ENCODE measurements around the gene ST6GALNAC3.

ST6GALNAC3 gene

DNA sequence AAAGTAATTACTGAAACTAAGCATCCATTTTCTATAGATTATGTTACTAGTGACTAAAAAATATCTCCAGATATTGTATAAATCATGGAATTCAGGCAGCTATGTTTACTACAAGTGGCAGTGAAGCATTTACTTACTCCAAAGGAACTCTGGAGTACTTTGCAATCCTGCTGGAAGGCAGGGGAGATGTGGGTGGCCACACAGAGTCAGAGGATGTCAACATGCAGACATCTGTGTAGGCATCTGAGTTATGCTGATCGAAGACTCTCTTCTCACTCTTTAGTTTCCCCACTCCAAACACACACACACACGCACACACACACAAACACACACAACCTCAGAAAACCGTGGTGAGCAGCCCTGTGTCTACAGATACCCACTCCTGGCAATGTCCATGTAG lies 112.9 kb downstream of the ST6GALNAC3 start:
- no peak overlapping the region for H3K4me3 ChIP-seq (ENCODE audit: low read depth, low read length)
- no peak for DNase-seq (ENCODE audit: low read depth, low spot score)
- TF ChIP-seq, protein P1, sequence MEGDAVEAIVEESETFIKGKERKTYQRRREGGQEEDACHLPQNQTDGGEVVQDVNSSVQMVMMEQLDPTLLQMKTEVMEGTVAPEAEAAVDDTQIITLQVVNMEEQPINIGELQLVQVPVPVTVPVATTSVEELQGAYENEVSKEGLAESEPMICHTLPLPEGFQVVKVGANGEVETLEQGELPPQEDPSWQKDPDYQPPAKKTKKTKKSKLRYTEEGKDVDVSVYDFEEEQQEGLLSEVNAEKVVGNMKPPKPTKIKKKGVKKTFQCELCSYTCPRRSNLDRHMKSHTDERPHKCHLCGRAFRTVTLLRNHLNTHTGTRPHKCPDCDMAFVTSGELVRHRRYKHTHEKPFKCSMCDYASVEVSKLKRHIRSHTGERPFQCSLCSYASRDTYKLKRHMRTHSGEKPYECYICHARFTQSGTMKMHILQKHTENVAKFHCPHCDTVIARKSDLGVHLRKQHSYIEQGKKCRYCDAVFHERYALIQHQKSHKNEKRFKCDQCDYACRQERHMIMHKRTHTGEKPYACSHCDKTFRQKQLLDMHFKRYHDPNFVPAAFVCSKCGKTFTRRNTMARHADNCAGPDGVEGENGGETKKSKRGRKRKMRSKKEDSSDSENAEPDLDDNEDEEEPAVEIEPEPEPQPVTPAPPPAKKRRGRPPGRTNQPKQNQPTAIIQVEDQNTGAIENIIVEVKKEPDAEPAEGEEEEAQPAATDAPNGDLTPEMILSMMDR (IDR thresholded peaks at IDR 0.05; ENCODE audit: insufficient read depth, low read length, missing control alignments) = no peak
- ChIA-PET POLR2A (no interaction called here), CTCF (no interaction called here)

DNA sequence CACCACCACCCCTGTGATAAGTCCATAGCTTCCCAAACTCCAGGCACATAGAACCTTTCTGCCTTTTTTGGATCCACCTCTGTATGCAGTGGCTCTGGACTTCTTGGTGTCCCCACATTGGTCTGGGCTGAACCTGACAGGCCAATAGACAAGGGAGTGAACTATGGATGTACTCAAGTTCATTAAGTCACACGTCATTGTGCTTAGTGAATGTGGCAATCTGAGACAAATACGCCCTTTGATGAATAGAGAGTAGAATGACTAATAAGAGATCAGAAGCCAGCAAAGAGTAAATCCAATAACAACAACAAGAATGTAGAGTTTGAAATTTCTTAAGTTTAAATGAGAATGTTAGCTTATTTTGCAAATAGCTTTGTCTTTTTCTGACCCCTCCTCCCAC lies 114.8 kb downstream of the ST6GALNAC3 start:
- CTCF ChIA-PET = no interaction called here
- TF ChIP-seq, protein P1 (IDR thresholded peaks at IDR 0.05; ENCODE audit: insufficient read depth, low read length, missing control alignments) = no peak
- DNase-seq (ENCODE audit: low read depth, low spot score) = no peak
- H3K4me3 ChIP-seq (ENCODE audit: low read depth, low read length) = no peak overlapping the region
- POLR2A ChIA-PET = no interaction called here

DNA sequence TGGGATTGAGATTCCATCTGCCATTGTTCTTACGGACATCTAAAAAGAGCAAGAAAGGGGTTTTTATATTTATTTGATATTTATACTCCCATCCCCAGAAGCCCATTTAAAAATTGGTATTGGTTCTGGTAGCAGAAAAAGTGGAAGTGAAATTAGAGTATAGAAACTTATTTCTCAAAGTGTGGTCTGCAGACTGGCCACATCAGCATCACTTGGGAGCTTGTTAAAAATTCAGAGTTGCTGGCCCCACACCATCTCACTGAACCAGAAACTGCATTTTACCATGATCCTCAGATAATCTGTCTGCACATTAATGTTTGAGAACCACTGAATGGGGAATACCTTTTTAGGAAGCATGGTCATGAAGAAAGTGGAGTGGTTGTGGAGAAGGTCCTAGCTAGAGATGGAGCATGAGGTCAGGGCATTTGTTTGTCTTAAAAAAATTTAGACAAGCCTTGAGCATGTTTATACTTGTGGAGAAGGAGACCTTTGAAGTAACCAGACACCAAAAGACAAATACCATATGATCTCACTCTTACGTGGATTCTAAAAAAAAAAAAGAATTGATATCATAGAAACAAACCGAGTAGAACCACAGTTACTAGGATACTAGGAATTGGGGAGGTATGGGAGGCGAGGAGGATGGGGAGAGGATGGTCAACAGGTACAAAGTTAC lies 116.3 kb downstream of the ST6GALNAC3 start:
- DNase-seq (ENCODE audit: low read depth, low spot score) = no peak
- H3K4me3 ChIP-seq (ENCODE audit: low read depth, low read length) = no peak overlapping the region
- CTCF ChIA-PET = no interaction called here
- POLR2A ChIA-PET = no interaction called here
- TF ChIP-seq, protein P1 (IDR thresholded peaks at IDR 0.05; ENCODE audit: insufficient read depth, low read length, missing control alignments) = no peak

DNA sequence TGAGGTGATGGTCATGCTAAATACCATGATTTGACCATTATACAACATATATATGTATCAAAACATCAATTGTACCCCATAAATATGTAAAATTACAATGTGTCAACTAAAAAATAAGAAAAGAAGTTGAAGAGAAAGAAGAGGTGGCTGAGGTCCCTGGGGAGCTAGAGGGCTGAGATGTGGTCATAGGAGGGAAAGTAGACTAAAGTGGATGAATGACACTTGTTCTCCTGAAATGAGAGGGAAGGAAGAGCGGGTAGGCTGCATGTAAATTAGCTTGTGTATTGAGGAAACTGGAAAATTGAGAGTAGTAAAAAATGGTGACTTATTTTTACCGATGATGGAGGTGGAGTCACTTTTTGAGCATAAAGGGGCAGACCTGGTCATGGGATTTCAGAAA lies 117.0 kb downstream of the ST6GALNAC3 start:
- H3K4me3 ChIP-seq (ENCODE audit: low read depth, low read length) = no peak overlapping the region
- CTCF ChIA-PET = interaction anchor here (1.6 kb wide), 1 partner anchor 39 kb away, joined by 3 read pairs; no protein-coding TSS in a partner anchor
- POLR2A ChIA-PET = no interaction called here
- no peak for DNase-seq (ENCODE audit: low read depth, low spot score)
- TF ChIP-seq, protein P1 (IDR thresholded peaks at IDR 0.05; ENCODE audit: insufficient read depth, low read length, missing control alignments) = no peak

DNA sequence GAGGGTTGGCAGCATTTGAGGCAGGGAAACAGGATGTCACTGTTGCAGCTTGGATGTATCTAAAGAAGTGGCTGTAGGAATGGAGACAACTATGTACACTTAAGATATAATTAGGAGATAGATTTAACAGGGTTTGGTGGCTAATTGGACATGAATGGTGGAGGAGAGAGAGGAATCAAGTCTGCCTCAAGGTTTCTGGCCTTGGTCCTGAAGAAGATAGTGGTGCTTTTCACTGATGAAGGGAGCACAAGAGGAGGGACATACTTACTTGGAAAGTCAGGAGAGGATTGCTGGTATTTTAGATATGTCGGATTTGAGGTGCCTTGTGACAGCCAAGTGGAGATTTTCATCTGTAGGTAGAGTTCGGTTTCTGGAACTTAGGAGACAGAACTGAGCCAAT lies 123.9 kb downstream of the ST6GALNAC3 start:
- POLR2A ChIA-PET = no interaction called here
- CTCF ChIA-PET = no interaction called here
- TF ChIP-seq, protein P1 (IDR thresholded peaks at IDR 0.05; ENCODE audit: insufficient read depth, low read length, missing control alignments) = no peak
- no peak for DNase-seq (ENCODE audit: low read depth, low spot score)
- no peak overlapping the region for H3K4me3 ChIP-seq (ENCODE audit: low read depth, low read length)

DNA sequence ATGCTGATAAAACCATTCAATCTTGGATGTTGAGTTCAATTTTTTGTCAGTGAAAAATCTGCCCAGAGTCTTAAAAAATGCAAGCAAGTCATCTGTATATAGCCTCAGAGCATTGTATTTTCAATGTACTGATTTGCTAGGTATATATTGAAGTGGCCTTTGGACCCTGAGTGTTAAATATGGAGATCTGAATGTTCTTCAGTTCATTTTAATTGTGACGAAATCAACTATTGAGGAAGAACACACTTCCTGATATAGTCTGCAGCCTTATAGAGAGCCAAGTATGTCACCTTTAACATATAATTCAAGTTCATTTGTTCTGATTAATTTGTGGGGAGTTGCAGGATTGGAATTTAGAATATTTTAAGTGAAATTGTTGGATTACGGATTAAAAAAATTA lies 128.1 kb downstream of the ST6GALNAC3 start:
- POLR2A ChIA-PET = no interaction called here
- DNase-seq (ENCODE audit: low read depth, low spot score) = no peak
- CTCF ChIA-PET = no interaction called here
- no peak overlapping the region for H3K4me3 ChIP-seq (ENCODE audit: low read depth, low read length)
- TF ChIP-seq, protein P1 (IDR thresholded peaks at IDR 0.05; ENCODE audit: insufficient read depth, low read length, missing control alignments) = no peak

Measured in AG04449 (cell line).